GM21515 (cell line): Measurements from ENCODE around the gene FAM13B.
"Not testable (repeated sequence)": the region's sequence is repeated elsewhere in the genome, so short reads cannot be mapped to it uniquely, and the experiment has no call there.

ENCODE experiments used
- ATAC-seq: cut with Tn5 transposase; IDR thresholded peaks from one replicate; pipeline ENCODE4 v1.9.1; 2021; ENCODE audit not compliant: unreplicated experiment

Gene FAM13B

DNA sequence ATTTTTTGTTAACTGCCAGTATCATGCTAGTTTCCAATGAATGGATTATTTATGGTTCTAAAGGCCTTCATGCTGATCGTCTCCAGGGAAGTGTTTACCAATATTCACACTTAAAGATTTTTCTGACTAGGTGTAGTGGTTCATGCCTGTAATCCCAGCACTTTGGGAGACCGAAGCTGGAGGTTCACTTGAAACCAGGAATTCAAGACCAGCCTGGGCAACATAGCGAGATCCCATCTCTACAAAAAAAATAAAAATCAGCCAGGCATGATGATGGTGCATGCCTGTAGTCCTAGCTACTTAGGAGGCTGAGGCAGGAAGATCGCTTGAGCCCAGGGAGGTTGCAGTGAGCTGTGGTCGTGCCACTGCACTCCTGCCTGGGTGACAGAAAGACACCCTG lies 43.5 kb downstream of the FAM13B start:
- ATAC-seq: no peak

DNA sequence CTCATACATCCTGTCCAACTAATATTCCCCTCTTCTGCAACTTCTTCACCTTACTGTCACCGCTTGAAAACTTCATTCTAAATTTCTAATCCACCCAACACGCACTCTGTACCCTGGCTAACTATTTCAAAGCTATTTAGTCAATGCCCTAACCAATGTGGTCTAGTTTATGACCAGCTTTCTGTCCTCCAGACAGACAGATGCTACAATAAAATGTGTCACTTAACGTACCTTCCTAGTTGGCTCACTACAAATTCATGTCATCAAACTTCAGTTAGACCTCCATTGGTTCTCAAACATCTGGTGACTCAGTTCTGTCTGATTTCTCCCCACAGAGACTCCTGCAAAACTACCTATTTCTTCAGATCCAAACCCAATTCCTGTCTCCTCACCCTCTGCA lies 57.7 kb downstream of the FAM13B start:
- no peak for ATAC-seq

DNA sequence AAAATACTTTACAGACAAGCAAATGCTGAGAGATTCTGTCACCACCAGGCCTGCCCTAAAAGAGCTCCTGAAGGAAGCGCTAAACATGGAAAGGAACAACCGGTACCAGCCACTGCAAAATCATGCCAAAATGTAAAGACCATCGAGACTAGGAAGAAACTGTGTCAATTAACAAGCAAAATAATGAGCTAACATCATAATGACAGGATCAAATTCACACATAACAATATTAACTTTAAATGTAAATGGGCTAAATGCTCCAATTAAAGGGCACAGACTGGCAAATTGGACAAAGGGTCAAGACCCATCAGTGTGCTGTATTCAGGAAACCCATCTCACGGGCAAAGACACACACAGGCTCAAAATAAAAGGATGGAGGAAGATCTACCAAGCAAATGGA lies 62.5 kb downstream of the FAM13B start:
- not testable (repeated sequence) for ATAC-seq

DNA sequence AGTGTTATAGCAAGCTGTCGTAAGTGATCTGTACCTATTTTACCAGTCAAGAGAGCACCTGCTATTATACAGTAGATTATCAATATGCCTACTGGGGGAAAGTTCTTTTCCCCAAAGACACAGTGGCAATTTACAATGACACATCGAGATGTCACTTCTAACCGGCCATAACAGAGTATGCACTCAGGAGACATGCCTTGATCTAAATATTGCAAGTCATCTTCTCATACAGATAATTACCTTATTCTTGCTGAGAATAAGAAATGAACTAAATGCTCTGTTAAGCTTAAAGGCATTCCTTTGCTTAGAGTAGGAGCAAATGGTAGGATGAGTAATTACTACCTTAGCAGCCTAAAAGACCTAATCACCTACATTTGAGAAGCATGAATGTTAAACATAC lies 72.1 kb downstream of the FAM13B start:
- no peak for ATAC-seq

- ATAC-seq: no peak
Observed at GRCh38 chr5:137960141-137960540, 72.7 kb downstream of the FAM13B start.

DNA sequence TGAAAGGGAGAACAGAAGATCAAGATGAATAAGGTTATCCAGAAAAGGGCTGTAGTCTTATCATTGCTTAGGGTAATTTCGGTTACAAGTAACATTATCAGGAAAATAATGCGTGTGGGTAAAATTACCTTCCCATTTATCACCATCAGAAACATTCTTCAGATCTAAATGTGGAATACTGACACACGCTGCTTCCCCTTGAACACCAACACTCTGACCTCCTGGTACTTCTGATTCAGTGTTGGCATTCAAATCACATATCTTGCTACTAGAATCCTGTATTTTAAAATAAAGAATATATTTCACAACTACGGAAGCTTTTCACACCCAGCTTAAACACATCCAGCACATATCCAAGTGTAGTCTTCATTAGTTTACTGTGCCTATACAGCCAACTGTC lies 73.4 kb downstream of the FAM13B start:
- no peak for ATAC-seq

GRCh38 chr5:137957948-137958347 lies 74.9 kb downstream of the FAM13B start:
- no peak for ATAC-seq

- ATAC-seq: no peak
Observed at GRCh38 chr5:137954131-137954879, 78.6 kb downstream of the FAM13B start.

DNA sequence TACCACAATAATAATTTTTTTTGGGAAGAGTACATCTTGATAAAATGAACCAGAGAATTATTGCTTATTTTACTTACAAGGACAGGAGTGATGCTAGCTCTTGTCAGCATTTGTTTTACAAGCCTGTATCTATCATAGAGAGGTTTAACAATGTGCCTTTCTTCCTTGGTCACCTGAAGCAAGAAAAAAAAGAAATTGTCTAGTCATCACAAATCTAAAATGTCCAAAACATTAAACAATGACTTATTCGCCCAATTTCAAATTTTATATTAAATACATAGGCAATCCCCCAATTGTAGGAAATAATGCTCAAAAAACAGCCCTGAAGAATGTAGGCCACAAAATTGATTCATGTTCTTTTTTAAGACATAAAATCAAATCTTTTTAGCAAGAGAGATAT lies 87.1 kb downstream of the FAM13B start:
- no peak for ATAC-seq

- not testable (repeated sequence) for ATAC-seq
Observed at GRCh38 chr5:137944280-137944679, 88.6 kb downstream of the FAM13B start.

- no peak for ATAC-seq
Observed at GRCh38 chr5:137939331-137939730, 93.5 kb downstream of the FAM13B start.

DNA sequence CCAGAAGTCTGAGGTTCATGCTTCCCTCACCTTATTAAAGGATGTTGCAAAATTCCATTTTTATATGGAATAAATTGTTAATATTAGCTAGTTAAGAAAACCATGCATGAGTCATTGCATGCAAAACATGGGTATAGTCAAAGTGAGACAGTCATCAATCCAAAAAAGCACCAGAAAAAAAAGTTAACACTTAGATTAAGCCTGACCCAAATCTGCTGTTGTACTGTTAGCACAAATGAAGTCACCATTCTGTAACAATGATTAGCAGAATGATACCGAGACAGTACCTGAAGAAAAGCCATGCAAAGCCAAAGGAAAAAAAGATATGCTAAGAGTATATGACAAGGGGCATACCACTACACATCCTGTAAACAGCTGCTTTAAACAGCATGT lies 94.1 kb downstream of the FAM13B start:
- no peak for ATAC-seq

GRCh38 chr5:137937994-137938750 lies 94.7 kb downstream of the FAM13B start:
- no peak for ATAC-seq

DNA sequence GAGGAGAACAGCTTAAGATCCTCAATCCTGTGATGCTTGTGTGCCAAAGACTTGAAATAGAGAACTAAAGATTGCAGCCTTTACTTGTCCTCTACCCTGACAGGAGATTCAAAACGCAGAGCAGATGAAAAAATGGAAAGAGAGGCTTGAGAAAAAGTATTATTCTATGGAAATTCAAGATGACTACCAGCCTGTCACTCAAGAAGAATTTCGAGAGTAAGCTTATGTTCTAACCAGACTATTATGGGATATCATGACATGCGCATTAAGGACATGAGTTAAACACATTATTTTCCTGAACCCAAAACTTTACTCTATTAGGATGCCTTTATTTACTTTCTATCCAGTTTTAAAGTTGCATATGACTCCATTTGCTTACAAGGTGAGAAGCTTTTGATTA lies 97.2 kb downstream of the FAM13B start:
- ATAC-seq: no peak

- no peak for ATAC-seq
Observed at GRCh38 chr5:137935190-137935589, 97.7 kb downstream of the FAM13B start.

DNA sequence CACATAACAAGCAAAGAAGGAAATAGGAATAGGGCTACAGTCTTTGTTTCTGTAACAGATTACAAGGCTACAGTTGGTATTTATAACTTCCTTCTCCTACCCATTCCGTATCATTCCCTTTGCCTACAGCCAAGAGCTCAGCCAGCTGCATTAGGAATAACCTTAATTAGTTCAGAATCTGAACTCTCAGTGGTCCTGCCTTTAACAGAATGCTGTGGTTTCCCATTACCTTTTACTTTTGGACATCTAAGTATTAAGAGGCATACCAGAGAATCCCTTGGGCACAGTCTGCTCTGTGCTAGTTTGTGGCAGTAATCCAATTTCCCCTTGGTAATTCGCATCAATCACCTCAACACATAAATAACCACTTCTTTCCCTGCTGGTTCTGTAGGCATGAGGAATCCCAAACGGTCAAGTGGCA lies 99.4 kb downstream of the FAM13B start:
- ATAC-seq: no peak

GRCh38 chr5:137932800-137933199 lies 100.1 kb downstream of the FAM13B start:
- no peak for ATAC-seq

DNA sequence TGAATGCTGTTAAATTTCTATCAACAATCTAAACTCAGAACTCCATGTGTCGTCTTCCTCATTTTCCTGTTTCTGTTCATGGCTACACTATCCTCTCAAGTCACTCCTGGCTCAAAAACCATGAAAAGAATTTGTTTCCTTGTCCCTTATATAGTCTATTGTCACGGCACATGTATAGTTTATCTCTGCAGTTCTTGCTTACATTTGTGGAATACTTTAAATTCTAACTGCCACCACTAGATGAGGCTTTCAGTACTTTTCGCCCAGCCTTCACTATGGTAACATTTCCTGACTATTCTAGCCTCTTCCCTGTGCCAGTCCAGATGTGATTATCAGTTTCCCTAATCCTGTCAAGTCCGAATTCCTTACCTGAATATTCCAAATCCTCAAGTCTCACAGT lies 109.0 kb downstream of the FAM13B start:
- ATAC-seq: no peak

DNA sequence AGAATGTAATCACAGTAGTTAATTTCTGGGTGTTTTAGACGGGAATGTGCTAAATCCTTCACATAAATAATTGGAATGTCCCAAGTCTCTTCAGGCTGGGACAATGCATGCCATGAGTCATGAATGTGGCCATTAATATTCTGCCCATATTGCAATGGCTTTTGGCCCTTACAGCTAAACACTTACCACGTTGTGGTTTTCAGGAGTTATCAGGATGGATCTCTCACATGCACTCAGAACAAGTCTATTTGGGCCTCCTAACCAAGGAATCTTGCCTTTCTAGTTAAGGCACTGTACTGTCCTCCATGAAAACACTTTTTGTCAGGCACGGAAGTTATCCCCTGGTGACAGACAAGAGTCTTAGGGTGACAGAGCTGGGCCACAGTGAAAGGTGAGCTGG lies 110.9 kb downstream of the FAM13B start:
- ATAC-seq: no peak

DNA sequence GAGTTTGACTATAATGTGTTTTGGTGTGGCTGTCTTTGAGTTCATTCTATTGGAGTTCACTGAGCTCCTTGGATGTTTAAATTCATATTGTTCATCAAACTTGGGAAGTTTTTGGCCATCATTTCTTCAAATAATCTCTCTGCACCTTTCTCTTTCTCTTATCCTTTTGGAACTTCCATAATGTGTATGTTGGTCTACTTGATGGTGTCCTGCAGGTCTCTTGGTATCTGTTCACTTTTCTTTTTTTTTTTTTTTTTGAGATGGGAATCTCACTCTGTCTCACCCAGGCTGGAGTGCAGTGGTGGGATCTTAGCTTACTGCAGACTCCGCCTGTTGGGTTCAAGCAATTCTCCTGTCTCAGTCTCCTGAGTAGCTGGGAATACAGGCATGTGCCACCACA lies 116.0 kb downstream of the FAM13B start:
- ATAC-seq: no peak

- ATAC-seq: no peak
Observed at GRCh38 chr5:137914758-137915157, 118.1 kb downstream of the FAM13B start.

GRCh38 chr5:137902408-137903133 lies 130.3 kb downstream of the FAM13B start:
- ATAC-seq: no peak
